Esophagus squamous epithelium (tissue), 4 donors: Measurements from ENCODE around the gene WDPCP.

Source experiments
- POLR2A ChIP-seq, 4 donors: fragments of 450-650 bp; IDR thresholded peaks; one replicate each; pipeline ENCODE4 v1.6.1; 2017; ENCODE audit warnings: antibody characterized with exemption in 4 of 4, mild to moderate bottlenecking in 4 of 4, moderate library complexity in 3 of 4
- TF ChIP-seq, protein P1 (sequence below), 6 experiments: fragments of 450-650 bp in 4 of 6; fragments of 200-600 bp in 2 of 6; sonication (generic) in 2 of 6; IDR thresholded peaks; one replicate each; pipeline ENCODE4 v1.5.1; 2016 to 2019; ENCODE audit warnings: antibody characterized with exemption in 6 of 6, mild to moderate bottlenecking in 4 of 6, moderate library complexity in 4 of 6

DNA sequence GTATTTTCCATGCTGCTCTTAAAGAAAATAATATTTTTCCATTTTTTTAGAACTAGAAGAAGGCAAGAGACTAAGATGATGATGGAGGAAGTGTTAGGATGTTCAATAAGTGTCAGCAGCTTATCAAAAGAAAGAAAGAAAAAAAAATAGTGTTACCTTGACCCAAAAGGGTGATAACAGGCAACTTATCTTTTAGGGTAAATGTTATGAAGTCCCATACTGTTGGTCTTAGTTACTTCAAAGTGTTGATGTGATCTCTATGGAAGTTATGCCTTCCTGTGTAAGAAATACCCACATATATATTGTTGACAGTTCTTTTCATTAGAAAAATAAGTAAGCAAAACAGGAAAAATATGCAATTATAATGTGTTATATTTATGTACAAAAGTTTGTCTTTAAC is 394.1 kb downstream of the WDPCP start:
- TF ChIP-seq, protein P1, sequence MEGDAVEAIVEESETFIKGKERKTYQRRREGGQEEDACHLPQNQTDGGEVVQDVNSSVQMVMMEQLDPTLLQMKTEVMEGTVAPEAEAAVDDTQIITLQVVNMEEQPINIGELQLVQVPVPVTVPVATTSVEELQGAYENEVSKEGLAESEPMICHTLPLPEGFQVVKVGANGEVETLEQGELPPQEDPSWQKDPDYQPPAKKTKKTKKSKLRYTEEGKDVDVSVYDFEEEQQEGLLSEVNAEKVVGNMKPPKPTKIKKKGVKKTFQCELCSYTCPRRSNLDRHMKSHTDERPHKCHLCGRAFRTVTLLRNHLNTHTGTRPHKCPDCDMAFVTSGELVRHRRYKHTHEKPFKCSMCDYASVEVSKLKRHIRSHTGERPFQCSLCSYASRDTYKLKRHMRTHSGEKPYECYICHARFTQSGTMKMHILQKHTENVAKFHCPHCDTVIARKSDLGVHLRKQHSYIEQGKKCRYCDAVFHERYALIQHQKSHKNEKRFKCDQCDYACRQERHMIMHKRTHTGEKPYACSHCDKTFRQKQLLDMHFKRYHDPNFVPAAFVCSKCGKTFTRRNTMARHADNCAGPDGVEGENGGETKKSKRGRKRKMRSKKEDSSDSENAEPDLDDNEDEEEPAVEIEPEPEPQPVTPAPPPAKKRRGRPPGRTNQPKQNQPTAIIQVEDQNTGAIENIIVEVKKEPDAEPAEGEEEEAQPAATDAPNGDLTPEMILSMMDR (IDR thresholded peaks at IDR 0.05), result no peak
- no peak for TF ChIP-seq POLR2A (IDR thresholded peaks at IDR 0.05)
